Skeletal muscle tissue (tissue), 4 donors: Measurements from ENCODE around the gene SLC25A36. TPM values are rescaled to one million over a fixed set of nuclear protein-coding genes. Genes with fewer than 3 reads are reported as not detected.
"Not testable (repeated sequence)": the region's sequence is repeated elsewhere in the genome, so short reads cannot be mapped to it uniquely, and the experiment has no call there.

Experiments used
- H3K27ac ChIP-seq: one replicate; pipeline ENCODE4 v1.7.0; 2013; ENCODE audit warnings: mild to moderate bottlenecking, low read depth, low read length, inconsistent platforms
- H3K27me3 ChIP-seq, 3 donors: one replicate each; pipeline ENCODE4 v1.7.0; 2013; ENCODE audit warnings: low read length in 3 of 3; ENCODE audit not compliant: control insufficient read depth in 3 of 3, insufficient read depth in 3 of 3
- H3K36me3 ChIP-seq, 3 donors: one replicate each; pipeline ENCODE4 v1.7.0; 2013; ENCODE audit warnings: low read length in 3 of 3; ENCODE audit not compliant: control insufficient read depth in 3 of 3, insufficient read depth in 3 of 3
- H3K4me1 ChIP-seq, 3 donors: one replicate each; pipeline ENCODE4 v1.7.0; 2013; ENCODE audit warnings: low read length in 3 of 3, mild to moderate bottlenecking in 3 of 3; ENCODE audit not compliant: control insufficient read depth in 3 of 3, insufficient read depth in 3 of 3
- H3K4me3 ChIP-seq, 3 donors: one replicate each; pipeline ENCODE4 v1.7.0; 2013; ENCODE audit warnings: low read length in 3 of 3
- H3K9ac ChIP-seq, 3 donors: one replicate each; pipeline ENCODE4 v1.7.0; 2013; ENCODE audit warnings: low read length in 3 of 3, mild to moderate bottlenecking in 3 of 3, moderate library complexity in 2 of 3, low read depth in 1 of 3
- H3K9me3 ChIP-seq, 3 donors: one replicate each; pipeline ENCODE4 v1.7.0; 2013; ENCODE audit warnings: low read length in 3 of 3; ENCODE audit not compliant: control insufficient read depth in 3 of 3
- total RNA-seq: library from RNA; depleted of rRNA; stranded (reverse); fragments of >200 nt; gene quantifications from one replicate; pipeline ENCODE4 v1.2.3, GENCODE V29; 2014
- donor health status: Osteomylitis.

SLC25A36 gene
- total RNA-seq, 1 donor from 2014 or later: 56.9 TPM

GRCh38 chr3:141011232-141011996 lies 69.8 kb downstream of the SLC25A36 start:
- Histone ChIP-seq H3K36me3 (no peaks in the 10 kb centered on the region), H3K27ac (no peak overlapping the region), H3K9me3 (no peaks in the 10 kb centered on the region), H3K4me3 (no peak overlapping the region), H3K9ac (no peak overlapping the region), H3K27me3 (no peaks in the 10 kb centered on the region), H3K4me1 (peaks cover 6 to 13% (median 9%) of the 10 kb centered on the region in 3 donors)

GRCh38 chr3:141011997-141012262 lies 70.3 kb downstream of the SLC25A36 start:
- Histone ChIP-seq H3K27me3 (no peaks in the 10 kb centered on the region), H3K9ac (no peak overlapping the region), H3K27ac (no peak overlapping the region)

GRCh38 chr3:141012571-141012970 lies 70.9 kb downstream of the SLC25A36 start:
- Histone ChIP-seq H3K4me3 (no peak overlapping the region), H3K36me3 (no peaks in the 10 kb centered on the region), H3K27me3 (no peaks in the 10 kb centered on the region), H3K4me1 (peaks cover 6 to 13% (median 9%) of the 10 kb centered on the region in 3 donors), H3K9ac (no peak overlapping the region), H3K9me3 (no peaks in the 10 kb centered on the region), H3K27ac (no peak overlapping the region)

More at GRCh38 chr3:141011997-141012262, 70.3 kb downstream of the SLC25A36 start:
- Histone ChIP-seq H3K36me3 (no peaks in the 10 kb centered on the region), H3K4me3 (no peak overlapping the region), H3K4me1 (peaks cover 6 to 13% (median 9%) of the 10 kb centered on the region in 3 donors), H3K9me3 (no peaks in the 10 kb centered on the region)

GRCh38 chr3:141015481-141015880 lies 73.8 kb downstream of the SLC25A36 start:
- no peaks in the 10 kb centered on the region for H3K36me3 ChIP-seq
- H3K4me3 ChIP-seq: no peak overlapping the region
- H3K9me3 ChIP-seq: no peaks in the 10 kb centered on the region
- H3K27me3 ChIP-seq: no peaks in the 10 kb centered on the region
- no peak overlapping the region for H3K9ac ChIP-seq
- H3K4me1 ChIP-seq: peaks cover 6 to 13% (median 9%) of the 10 kb centered on the region in 3 donors
- no peak overlapping the region for H3K27ac ChIP-seq

GRCh38 chr3:141017366-141018322 lies 76.0 kb downstream of the SLC25A36 start:
- not testable (repeated sequence) for H3K36me3 ChIP-seq, H3K27me3 ChIP-seq, H3K4me1 ChIP-seq, H3K9me3 ChIP-seq, H3K4me3 ChIP-seq, H3K27ac ChIP-seq, H3K9ac ChIP-seq

- Histone ChIP-seq H3K9me3 (no peaks in the 10 kb centered on the region), H3K4me3 (no peak overlapping the region), H3K36me3 (no peaks in the 10 kb centered on the region), H3K4me1 (no peaks in the 10 kb centered on the region), H3K27me3 (no peaks in the 10 kb centered on the region), H3K27ac (no peak overlapping the region), H3K9ac (no peak overlapping the region)
These were observed 77.6 kb downstream of the SLC25A36 start for GRCh38 chr3:141019244-141019643.

GRCh38 chr3:141020143-141020830 lies 78.7 kb downstream of the SLC25A36 start:
- no peak overlapping the region for H3K9ac ChIP-seq
- H3K27ac ChIP-seq: no peak overlapping the region
- H3K36me3 ChIP-seq: no peaks in the 10 kb centered on the region
- no peaks in the 10 kb centered on the region for H3K9me3 ChIP-seq
- H3K4me1 ChIP-seq: no peaks in the 10 kb centered on the region
- H3K27me3 ChIP-seq: no peaks in the 10 kb centered on the region
- no peak overlapping the region for H3K4me3 ChIP-seq

- H3K4me3 ChIP-seq: no peak overlapping the region
- no peaks in the 10 kb centered on the region for H3K36me3 ChIP-seq
- H3K4me1 ChIP-seq: no peaks in the 10 kb centered on the region
- H3K27ac ChIP-seq: no peak overlapping the region
- H3K27me3 ChIP-seq: no peaks in the 10 kb centered on the region
- H3K9me3 ChIP-seq: no peaks in the 10 kb centered on the region
- no peak overlapping the region for H3K9ac ChIP-seq
These were observed 79.6 kb downstream of the SLC25A36 start for GRCh38 chr3:141021261-141021660.
